NCI-H69 (cell line): ENCODE results near the gene HECW1.

Source experiments
- DNase-seq: peaks from one replicate; lab custom pipeline; 2025; lab: John Stamatoyannopoulos, UW

Gene HECW1

DNA sequence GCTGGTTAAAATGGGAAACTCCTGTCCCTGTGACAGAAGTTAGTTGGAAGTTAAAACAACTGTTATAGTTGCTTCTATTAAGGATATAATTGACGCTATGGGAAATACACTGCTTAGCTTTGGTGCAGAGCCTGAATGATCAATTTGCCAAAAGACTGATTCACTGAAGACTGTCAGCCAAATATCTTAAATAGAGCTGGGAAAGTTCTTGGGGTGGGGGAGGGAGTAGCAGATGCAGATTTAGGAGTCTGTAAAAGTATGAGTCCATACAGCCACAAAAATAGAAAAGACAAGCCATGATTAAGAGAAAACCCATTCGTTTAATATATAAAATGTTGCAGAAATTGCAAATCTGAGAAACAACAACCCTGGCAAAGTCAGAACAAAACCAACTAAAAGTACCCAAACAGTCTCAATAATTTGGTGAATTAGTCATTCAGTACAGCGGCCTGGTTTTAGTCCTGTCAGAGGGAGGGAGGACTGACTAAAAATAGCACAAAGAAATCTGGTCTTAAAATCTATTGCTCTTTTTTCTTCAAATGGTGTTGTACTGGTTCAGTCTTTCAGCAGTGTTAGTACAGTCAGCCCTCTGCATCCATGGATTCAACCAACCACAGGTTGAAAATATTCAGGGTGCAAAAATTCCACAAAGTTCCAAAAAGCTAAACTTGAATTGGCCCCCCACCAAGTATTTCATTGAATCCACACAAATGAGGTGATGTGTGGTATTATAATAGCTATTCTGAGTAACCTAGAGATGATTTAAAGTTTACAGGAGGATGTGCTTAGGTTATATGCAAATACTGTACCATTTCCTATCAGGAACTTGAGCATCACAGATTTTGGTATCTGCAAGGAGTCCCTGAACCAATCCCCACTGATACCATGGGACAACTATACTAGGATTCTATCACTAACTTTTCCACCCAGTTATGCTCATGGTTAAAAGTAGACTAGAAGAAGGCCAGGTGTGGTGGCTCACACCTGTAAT, 500.4 kb downstream of the HECW1 start:
- no peak for DNase-seq
